Stimulated activated CD8-positive, alpha-beta memory T cell treated with anti-CD3 and anti-CD28 coated beads, Interleukin-4, amount 100 ng/mL, for 4 hours (primary cell): ENCODE measurements around the gene TRIM8.

Experiments
- DNase-seq, 2 donors: peaks; one replicate each; pipeline ENCODE4 v3.0.0-alpha.2; 2020; ENCODE audit warnings: low read depth in 2 of 2, low spot score in 1 of 2

Gene TRIM8

DNA sequence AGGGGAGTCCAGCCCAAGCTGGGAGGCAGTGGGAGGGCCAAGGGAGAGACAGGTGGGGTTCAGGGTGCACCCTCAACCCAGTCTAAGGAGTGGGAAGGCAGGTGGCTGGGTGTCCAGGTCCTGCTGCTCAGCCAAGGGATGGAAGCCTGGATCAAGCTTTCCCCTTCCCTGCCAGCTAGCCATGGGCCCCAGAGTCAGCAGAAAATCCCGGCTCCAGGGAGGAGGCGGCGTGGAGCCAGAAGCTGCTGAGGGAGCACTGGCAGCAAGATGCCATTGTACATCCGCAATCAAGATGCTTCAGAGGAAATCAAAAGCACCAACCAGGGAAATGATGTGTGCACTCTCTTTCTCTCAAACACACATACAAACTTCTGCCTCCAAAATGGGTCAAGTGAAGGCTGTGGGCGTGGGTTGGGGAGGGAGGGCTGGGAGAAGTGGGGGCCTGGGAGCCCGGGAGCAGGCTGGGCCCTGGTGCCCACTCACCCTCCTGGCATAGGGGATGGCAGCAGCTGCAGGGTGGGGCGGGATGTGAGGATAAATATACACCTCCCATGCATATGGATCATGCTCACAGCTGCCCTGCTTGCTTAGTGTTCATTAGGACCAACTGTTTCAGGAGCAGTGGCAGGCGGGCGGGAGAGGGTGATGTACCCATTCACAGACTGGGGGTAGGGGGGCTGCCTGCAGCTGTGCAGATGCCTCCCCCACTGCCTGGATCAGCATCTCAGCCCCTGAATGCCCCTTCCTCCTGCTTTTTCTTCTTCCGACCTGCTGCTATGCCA is 24.2 kb downstream of the TRIM8 start:
- DNase-seq, result no peak

DNA sequence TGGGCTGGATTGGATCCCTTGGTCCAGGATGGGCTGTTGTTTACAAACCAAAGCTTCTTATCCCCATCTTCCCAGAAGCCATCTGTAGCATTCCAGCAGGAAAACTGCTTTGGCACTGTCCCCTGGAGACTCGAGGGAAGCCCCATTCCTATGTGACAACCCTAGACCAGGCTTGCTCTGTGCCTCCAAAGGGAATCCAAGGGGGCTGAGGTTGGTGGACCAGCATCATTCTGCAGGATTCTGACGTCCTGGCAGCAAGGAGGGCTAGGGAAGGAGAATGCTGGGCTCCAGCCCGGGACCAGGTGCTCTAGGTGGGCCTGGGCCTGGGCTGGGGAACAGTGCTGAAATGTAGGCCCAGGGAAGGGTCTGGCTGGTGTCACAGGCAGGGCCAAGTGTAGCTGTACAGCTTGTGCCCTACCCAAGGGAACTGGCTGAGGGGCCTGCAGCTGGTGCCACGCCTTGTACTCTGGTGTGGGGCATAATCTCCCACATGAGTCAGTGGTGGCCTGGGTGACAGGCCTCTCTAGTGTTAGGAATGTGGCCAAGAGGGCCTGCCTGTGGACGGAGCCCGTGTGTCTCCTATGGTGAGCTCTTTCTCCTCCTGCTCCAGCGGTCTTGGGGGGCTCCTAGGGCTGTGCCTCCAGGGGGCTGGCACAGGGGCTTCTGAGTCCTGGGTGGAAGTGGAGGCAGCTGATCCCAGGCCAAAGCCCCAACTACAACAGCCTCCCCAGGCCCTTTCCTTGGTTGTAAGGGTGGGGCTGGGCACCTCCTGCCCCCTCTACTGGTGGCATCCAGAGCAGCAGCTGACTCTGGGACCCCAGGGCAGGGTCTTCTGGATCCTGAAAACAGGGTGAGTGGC is 25.2 kb downstream of the TRIM8 start:
- DNase-seq, result no peak

GRCh38 chr10:102670065-102670670 is 25.9 kb downstream of the TRIM8 start:
- no peak for DNase-seq

DNA sequence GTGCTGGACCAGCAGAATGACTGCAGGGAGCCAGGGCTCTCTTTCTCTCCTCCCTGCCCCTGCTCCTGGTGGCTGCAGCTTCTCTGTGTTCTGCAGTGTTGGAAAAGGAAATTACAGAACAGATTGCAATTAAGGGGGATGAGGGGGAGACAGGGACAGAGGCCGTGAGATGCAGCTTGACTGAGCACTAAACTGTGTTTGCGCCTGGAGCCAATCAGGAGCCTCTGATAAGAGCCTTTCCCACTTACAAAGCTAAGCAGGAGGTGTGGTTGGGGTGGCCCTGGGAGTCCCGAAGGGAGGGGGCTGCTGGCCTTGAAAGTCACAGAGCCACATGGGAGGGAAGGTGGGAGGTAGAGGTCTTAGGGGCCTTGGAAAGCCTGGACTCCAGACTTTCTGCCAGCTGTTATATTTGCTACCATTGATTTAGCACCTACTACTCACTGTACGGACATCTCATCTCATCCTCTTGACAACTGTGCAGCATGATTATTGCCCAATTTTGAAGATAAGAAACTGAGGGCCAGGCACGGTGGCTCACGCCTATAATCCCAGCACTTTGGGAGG is 26.7 kb downstream of the TRIM8 start:
- DNase-seq, result no peak

- DNase-seq, result no peak
Observed at GRCh38 chr10:102673236-102673818, 29.0 kb downstream of the TRIM8 start.

- DNase-seq, result peak in 1 of 2 donors; percentile 32
Observed at GRCh38 chr10:102673819-102674511, 29.7 kb downstream of the TRIM8 start.

DNA sequence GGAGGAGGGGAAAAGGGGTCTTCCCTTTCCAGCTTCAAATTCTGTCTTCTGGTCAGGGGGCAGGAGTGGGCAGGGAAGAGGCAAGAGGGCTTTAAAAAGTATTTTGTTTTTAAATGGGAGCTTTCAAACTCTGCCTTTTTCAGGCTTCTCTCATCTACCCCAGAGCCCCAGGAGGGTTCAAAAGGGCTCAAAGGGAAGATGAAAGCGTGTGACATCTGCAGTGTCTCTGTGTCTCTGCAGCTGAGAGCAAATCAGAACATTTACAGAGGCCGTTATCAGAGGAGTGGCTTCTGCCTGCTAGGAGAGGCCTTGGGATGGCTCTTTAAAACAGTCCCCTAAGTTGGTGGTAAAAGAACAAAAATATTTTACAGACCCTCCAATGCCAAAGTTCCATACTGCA is 30.3 kb downstream of the TRIM8 start:
- no peak for DNase-seq

- DNase-seq, result no peak
Observed at GRCh38 chr10:102675011-102675665, 30.9 kb downstream of the TRIM8 start.

DNA sequence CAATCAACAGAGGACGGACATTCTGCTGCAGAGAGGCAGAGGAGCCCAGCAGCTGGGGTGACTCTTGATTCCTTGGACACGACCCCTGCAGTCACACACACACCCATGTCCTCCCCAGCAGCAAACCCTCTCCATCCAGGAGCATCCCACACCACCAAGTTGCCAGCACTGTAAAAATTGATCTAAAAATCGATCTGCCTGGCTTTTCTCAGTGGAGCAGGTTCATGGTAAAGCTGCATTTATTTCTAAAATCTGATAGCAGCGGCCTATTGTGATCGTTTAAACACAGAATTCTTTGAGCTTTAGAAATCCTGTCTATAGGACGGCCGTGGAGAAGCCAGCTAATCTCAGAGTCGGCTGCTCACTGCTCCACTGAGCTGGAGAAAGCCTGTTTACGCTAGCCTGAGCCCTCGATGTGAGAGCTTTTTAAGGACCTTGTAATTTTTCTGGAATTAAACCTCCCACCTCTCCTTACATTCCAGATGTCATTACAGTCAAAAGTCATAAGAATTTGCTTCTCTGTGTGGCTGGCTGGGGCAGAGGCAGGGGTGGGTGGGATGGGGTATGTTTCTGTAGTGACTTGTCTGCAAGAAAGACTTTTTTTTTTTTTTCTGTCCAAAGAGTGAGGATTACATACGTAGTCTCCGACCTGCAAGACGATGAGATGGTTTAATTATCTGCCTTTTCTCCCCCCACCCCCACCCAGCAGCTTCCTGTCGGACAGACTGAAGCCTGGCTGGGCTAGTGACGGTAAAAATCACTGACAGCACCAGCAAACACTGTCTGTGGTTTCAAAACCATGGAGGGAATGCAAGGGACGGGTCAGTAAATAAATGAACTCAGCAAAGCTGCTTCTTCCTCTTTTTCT is 31.6 kb downstream of the TRIM8 start:
- DNase-seq, result no peak

- no peak for DNase-seq
Observed at GRCh38 chr10:102676534-102677315, 32.4 kb downstream of the TRIM8 start.

DNA sequence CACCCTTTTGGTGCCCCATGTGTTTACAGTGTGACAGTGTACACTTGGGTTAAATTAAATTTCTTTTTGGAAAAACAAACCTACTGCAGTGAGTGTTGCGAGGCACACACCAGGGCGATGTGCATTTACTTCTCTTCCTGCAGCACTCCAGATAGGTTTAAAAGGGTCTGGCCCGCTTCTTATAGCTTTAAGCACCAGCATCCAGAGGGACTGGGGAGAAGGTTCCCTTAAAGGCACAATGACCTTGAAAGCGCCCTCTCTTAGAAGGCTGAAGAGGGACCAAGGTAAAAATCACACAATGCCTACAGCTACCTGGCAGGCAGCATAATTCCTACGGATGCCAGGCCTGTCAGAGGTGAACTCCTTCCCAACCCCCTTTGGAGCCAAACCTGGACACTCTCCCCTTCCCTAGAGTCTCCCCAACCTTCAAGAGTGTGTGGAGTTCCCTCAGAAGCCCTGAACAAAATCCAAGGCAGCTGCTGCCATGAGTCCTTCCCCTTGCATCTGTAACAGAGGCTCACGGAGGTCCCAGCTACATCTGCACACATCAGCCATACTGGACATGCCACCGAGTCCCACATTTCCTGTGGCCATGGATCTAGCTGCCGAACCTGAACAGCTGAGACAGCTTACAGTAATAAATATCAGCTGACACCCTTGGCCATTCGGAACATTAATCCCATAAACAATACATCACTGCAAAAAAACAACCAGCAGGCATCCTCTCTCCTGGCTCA is 33.2 kb downstream of the TRIM8 start:
- DNase-seq, result no peak

GRCh38 chr10:102678068-102678400 is 33.8 kb downstream of the TRIM8 start:
- no peak for DNase-seq

DNA sequence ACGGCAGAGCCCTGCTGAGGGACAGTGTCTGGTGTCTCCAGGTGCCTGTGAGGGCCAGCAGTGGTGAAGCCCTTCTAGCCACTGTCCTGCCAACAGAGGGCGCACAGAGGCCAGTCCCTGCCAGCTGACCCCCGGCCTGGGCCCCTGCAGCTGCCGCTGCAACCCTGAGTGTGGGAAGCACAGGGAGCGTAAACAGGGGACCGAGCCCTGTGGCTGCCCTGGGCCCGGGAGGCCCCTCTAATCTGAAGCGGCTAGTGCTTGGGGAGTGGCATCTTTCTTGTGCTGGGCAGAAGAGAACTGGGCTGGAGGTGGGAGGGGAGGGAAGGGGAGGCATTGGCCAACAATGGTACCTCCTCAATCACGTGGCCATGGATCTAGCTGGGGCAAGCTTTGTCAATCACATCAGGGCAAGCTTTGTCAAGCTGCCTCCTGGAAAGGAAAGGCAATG is 34.6 kb downstream of the TRIM8 start:
- no peak for DNase-seq

DNA sequence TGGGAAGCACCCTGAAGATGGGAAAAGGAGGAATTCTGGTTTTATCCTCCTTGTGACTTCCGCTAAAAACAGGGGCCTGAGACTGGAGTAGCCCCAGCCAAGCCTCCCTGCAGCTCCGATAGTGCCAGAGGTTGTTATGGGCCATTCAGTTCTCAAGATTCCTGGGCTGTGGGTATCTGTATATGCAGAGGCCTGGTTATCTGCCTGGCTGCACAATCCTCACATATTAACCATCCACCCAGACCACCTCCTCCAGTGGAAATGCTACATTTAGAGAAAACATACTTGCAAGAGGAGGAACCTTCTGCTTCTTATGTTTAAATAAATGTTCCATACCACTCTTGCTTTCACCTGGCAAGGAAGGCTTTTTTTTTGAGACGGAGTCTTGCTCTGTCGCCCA is 35.3 kb downstream of the TRIM8 start:
- DNase-seq, result no peak

DNA sequence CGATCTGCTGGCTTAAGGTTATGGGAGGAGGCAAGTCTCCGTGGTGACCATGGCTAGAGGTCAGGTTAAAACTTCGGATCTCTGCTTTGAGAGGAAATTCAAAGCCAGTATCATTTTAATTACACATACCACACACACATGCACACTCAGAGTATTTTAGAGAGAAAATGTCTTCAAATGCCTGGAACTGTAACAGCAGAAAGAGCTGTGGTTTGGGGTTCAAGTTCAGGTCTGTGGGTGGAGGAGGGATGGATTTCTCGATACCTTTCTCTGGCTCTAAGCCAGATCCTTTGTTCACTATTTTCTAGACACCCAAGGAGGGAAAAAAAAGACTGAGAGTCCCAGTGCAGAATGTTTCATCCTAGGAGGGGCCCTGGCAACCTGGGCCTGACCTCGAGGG is 37.4 kb downstream of the TRIM8 start:
- DNase-seq, result no peak

- no peak for DNase-seq
Observed at GRCh38 chr10:102682416-102682815, 38.1 kb downstream of the TRIM8 start.

DNA sequence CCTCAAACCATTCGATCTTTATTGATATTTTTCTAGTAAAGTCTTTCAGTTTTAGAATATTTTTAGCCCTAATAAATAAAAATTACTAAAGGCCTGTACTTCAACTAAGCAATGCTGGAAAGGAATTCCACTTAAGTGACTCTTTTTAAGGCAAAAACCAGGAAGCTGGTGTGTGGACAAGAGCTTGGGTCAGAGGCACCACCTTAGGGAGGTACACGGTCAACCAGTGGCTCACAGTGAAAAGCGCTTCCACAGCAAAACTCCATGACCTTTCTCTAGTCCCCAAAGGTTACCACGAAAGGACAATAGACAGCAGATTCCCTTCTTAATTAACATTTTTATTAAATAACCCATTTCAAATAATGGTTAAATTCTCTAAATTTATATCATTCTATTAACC is 38.7 kb downstream of the TRIM8 start:
- no peak for DNase-seq

DNA sequence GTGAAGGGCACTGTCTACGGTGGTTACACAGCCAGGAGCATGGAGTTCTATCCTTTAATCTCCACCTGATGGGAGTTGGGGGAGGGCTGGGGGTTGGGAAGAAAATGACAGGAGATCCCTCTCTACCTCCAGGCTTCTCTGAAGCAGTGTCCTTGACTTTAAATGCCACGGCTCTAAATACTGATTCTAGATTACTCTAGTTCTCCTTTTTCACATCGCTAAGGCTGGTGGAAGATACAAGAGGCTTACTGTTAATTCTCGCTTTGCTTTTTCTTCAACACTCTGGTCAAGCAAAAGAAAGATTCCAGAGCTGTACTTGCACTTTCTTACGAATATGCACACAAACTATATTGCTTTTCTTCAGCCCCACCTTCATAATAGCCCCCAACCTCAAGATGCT is 39.5 kb downstream of the TRIM8 start:
- DNase-seq, result no peak
